Measurements from ENCODE around the gene NUP210.

- TF ChIP-seq CTCF (IDR thresholded peaks at IDR 0.05; ENCODE audit: low read depth, low read length, missing input control) (no peak), JUND (IDR thresholded peaks at IDR 0.05) (no peak), TAF1 (conservative IDR thresholded peaks at IDR 0.05) (no peak), FOXA1 (IDR thresholded peaks at IDR 0.05) (no peak), RAD21 (IDR thresholded peaks at IDR 0.05) (no peak), SP1 (IDR thresholded peaks at IDR 0.05) (no peak), RXRA (IDR thresholded peaks at IDR 0.05) (no peak), GABPA (IDR thresholded peaks at IDR 0.05 in 1 of 2, conservative IDR thresholded peaks at IDR 0.05 in 1 of 2) (no peak), HNF4G (IDR thresholded peaks at IDR 0.05) (no peak), EGR1 (IDR thresholded peaks at IDR 0.05; ENCODE audit: low read depth in 2 of 2) (no peak)
These were observed 136.3 kb downstream of the NUP210 start for GRCh38 chr3:13283877-13284264.

Measured in liver (tissue), 3 donors.